ENCODE measurements around the gene PAK1. TPM values are rescaled to one million over a fixed set of nuclear protein-coding genes. Genes with fewer than 3 reads are reported as not detected.

The PAK1 gene
- total RNA-seq, 4 donors from 2014 or later, result 17.8 to 34.5 (median 21.6) TPM

- WGBS, 2 donors, result 70% methylated on average over 3 of the region's 3 CpGs
- no peak for TF ChIP-seq CTCF (IDR thresholded peaks at IDR 0.05)
- no peak for TF ChIP-seq POLR2A (IDR thresholded peaks at IDR 0.05)
- intact Hi-C loops (cut with DNase I; ENCODE audit: low total_unique reads), result no loop called here
- DNase-seq (ENCODE audit: low spot score in 2 of 2), result no peak
- H3K4me3 ChIP-seq (ENCODE audit: low read depth, poor library complexity, severe bottlenecking), result no peak overlapping the region
Measured at GRCh38 chr11:77413850-77414460, 59.9 kb downstream of the PAK1 start.

GRCh38 chr11:77412814-77413213 lies 61.1 kb downstream of the PAK1 start:
- intact Hi-C loops (cut with DNase I; ENCODE audit: low total_unique reads), result no loop called here
- no peak for TF ChIP-seq POLR2A (IDR thresholded peaks at IDR 0.05)
- TF ChIP-seq CTCF (IDR thresholded peaks at IDR 0.05), result no peak
- H3K4me3 ChIP-seq (ENCODE audit: low read depth, poor library complexity, severe bottlenecking), result no peak overlapping the region
- 80 to 82% methylated on average over 5 of the region's 5 CpGs for WGBS, 2 donors
- no peak for DNase-seq (ENCODE audit: low spot score in 2 of 2)

- intact Hi-C loops (cut with DNase I; ENCODE audit: low total_unique reads), result no loop called here
- no peak for TF ChIP-seq POLR2A (IDR thresholded peaks at IDR 0.05)
- TF ChIP-seq CTCF (IDR thresholded peaks at IDR 0.05), result no peak
- peak overlapping the region; percentile 2 for H3K4me3 ChIP-seq (ENCODE audit: low read depth, poor library complexity, severe bottlenecking)
- 3% methylated on average over 27 to 32 of the region's 33 CpGs for WGBS, 2 donors
- peak; percentile 82 to 96 for DNase-seq (ENCODE audit: low spot score in 2 of 2)
Measured at GRCh38 chr11:77411717-77412441, 62.0 kb downstream of the PAK1 start.

GRCh38 chr11:77411137-77411707 lies 62.7 kb downstream of the PAK1 start:
- no peak for TF ChIP-seq POLR2A (IDR thresholded peaks at IDR 0.05)
- no peak for TF ChIP-seq CTCF (IDR thresholded peaks at IDR 0.05)
- H3K4me3 ChIP-seq (ENCODE audit: low read depth, poor library complexity, severe bottlenecking), result peak overlapping the region; percentile 2
- peak; percentile 26 to 87 for DNase-seq (ENCODE audit: low spot score in 2 of 2)
- intact Hi-C loops (cut with DNase I; ENCODE audit: low total_unique reads), result no loop called here
- 12 to 25% methylated on average over 6 of the region's 6 CpGs for WGBS, 2 donors

GRCh38 chr11:77410076-77410827 lies 63.6 kb downstream of the PAK1 start:
- 78 to 85% methylated on average over 4 of the region's 4 CpGs for WGBS, 2 donors
- no peak overlapping the region for H3K4me3 ChIP-seq (ENCODE audit: low read depth, poor library complexity, severe bottlenecking)
- no peak for DNase-seq (ENCODE audit: low spot score in 2 of 2)
- intact Hi-C loops (cut with DNase I; ENCODE audit: low total_unique reads), result no loop called here
- TF ChIP-seq POLR2A (IDR thresholded peaks at IDR 0.05) (no peak), CTCF (IDR thresholded peaks at IDR 0.05) (no peak)
